Measurements from ENCODE around the gene MAGI1.
"Not testable (repeated sequence)": the region's sequence is repeated elsewhere in the genome, so short reads cannot be mapped to it uniquely, and the experiment has no call there.

MAGI1 gene

DNA sequence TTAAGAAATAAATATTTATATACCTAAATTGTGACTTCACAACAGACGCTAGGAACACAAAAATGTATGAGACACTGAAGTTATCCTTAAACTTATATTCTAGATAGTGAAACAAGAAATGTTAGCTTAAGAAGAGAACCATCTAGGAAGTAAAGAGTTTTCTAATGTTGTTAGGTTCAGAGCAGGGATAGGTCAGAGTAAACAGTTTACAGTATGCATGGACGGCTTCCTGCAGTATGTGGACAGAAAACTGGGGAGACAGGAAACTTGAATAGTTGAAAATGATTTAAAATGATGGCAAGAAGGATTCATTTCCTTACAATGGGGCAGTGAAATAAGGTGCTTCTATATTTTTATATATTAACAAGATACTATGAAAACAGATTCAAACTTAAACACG is 449.8 kb downstream of the MAGI1 start:
- DNase-seq (ENCODE audit: low spot score) = no peak

DNA sequence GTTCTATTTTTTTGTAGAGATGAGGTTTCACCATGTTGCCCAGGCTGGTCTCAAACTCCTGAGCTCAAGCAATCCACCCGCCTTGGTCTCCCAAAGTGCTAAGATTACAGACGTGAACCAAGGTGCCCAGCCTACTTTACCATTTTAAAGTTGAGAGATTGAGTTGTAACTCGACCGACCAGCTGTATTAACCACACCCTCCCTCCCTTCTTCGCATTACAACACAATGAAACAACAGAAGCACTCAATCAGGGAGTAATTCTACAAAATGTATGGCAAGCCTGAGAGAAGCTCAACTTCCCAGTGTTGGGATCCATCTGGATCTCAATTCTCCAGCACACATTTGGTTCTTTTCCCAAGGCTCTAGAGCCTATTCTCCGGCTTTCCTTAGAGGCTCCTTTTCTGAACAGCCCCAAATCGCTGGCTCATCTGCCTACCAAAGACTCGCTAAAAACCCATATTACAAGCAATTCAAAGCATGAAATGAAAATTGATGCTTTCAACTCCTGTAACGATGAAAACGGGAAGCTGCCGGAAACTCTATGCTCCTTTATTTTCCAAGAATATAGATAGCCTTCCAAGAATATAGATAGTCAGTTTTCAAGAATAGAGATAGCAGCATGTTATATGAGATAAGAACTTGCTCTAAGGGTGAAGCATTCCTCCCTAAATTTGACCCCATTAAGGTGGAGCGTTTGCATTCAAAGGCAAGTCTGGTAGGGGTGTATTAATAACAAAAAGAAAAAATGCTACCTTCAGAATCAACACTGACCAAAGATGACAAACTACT is 450.9 kb downstream of the MAGI1 start:
- DNase-seq (ENCODE audit: low spot score) = no peak

DNA sequence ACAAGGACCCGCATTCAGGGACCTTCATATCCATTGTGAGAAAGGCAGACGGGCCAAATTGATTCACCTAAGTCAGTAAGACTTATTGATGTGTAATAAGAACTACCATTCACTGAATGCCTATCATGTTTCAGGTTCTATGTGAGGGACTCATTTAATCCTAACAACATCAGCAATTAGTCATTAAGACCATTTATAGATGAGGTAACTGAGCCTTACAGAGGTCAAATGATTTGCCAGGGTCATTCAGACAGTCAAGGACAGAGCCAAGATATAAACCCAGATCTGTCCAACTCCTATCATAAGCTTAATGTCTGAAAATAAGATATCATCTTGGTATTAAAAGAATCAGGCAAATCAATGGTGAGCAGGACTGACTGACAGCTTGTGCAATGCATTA is 453.8 kb downstream of the MAGI1 start:
- no peak for DNase-seq (ENCODE audit: low spot score)

DNA sequence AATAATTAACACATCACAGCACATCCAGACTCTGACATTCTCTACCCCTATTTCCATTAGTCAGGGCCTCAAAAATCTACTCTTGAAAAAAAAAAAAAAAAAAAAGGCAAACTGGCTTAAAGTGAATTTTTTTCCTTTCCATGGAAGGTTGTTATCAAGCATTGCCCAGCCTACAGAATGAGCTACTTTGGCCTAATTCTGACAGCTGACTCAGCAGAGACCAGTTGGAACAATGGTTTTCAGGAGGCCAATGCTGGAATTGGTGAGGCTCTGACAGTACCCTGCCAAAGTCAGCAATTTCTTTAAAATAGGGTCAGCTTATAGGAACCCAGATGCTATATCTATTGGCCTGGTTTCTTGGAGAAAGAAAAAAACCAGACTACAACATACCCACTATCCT is 454.7 kb downstream of the MAGI1 start:
- DNase-seq (ENCODE audit: low spot score) = no peak

DNA sequence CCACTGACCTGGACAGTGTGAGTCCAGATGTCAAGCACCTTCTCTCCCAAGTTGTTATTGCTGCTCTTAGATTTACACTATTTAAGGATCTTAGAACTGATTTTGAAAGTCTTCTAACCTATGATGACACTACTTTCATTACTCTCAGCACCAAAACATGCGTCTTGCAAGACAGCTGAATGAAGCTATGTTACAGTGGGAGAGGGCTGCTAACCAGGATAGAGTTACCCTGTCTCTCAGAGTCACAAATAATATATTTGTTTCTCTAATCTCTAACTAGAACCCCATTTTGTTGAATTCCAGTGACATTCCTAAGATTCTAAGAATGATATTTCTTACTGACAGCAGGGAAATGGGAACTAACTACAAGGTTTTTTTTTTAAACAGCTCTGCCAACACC is 455.5 kb downstream of the MAGI1 start:
- no peak for DNase-seq (ENCODE audit: low spot score)

DNA sequence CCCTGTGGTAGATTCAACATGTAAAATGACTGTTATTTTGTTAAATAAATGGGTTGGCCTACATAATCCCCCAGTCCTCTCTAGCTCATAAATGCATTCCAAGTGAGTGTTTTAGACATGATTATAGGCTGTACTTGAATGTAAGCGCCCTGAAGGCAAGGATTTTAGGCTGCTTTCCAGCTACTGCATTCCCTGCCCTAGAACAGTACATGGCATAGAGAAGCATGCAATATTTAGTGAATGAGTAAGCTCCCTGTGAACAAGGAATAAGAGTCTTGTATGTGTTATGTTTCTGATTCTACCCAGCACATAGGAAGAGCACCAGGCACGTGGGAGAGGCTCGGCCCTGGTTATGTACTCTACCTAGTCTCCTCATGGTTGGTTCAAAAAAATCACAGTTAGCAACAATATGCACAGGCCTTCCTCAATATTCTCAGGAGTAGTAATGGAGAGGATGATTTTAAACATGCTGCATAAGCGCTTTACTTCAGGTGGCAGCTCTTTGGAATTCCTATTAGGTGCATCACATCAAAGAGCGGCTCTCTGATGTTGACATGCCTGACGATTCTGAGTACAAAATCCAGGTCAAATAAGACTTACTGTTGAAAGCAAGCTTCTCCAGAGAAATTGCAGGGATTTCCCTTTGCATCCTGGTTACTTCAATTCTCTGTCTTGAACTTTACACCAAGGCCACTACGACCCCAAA is 456.6 kb downstream of the MAGI1 start:
- no peak for DNase-seq (ENCODE audit: low spot score)

DNA sequence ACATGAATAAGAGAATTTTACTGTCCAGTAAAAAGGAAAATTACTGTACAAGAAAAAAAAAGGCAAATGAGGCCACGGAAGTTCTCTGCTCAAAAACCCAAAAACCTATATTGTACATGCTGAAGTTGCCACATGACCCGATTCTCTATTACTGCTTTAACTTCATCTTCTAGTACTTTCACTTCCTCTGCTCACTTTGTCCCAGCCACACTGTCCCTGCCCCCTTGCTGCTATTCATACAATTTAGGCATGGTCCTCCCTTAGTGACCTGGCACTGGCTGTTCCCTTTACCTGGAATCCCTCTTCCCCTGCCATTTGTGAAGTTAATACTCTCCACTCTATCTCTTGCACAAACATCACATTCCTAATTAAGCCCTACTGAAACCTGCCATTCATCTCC is 457.4 kb downstream of the MAGI1 start:
- no peak for DNase-seq (ENCODE audit: low spot score)

DNA sequence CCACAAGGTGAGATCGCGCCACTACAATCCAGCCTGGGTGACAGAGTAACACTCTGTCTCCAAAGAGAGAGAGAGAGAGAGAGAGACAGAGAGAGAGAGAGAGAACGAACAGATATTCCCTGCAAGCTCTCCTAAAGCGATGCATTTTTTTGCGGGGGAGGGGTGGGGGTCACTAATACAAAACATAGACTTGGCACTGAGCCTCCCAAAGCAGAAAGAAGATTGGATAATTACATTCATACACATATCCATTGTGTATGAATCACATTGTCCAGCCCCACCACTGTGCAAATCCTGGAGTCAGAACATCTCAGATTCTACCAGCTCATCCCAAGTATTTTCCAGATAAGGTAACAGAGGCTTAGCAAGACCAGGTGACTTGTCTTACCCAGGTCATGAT is 459.9 kb downstream of the MAGI1 start:
- DNase-seq (ENCODE audit: low spot score) = no peak

DNA sequence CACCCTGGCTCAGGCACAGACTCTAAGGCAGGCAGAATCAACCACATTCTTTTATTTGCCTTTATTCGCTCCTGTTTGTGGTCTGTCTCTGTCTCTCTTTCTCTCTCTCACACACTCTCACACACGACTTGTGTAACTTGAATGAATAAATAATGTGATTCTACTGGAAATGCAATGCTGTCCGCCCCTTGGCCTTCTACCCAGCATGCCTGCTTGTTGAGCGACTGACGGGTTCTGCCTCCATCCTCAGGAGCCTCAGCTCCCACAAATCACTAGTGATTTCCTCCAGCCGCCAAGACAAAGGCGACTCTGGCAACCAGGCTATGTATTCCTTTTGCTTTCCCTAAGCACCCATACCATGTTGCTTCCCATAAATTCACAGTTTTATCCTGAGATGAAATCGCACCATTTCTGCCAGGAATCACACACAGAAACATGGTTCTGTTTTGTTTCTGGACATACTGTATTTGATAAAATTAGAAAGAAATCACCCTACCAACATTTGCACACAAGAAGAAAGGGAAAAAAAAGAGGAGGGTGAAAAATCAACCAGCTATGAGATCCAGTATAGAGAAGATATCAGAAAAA is 460.8 kb downstream of the MAGI1 start:
- no peak for DNase-seq (ENCODE audit: low spot score)

DNA sequence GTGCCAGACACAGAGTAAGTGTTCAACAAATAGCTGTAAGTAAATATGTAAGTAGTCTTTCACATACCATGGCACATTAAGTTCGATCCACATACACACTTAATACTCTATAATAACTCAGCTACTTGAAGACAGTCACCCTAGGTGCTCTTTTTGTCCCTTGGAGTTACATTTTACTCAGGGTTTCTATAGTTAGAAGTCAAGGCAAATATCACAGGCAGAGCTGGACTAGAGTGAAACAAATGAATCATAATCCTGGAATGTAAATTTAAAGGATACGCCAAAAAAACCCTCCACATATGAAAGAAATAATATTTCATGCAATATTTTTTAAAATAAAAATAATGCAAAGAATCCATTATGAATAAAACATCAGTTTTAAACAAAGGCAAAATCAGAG is 461.8 kb downstream of the MAGI1 start:
- no peak for DNase-seq (ENCODE audit: low spot score)

DNA sequence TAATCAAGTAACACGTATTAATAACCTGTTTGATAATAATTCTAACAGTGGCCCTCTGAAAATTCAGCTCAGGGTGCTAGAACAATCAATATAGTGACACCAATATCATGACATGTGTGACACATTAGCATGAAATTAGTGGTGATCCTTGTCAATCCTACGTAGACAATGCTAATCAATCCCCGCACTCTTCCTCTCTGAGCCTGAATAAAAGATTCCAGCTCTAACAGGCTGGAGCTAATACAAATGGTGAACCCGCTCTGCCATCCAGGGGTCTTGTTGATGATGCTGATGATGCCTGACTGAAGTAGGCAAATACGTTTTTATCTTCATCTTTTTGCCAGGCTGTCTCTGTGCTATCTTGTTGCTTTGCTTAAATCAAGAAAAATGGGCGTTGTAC is 462.5 kb downstream of the MAGI1 start:
- no peak for DNase-seq (ENCODE audit: low spot score)

DNA sequence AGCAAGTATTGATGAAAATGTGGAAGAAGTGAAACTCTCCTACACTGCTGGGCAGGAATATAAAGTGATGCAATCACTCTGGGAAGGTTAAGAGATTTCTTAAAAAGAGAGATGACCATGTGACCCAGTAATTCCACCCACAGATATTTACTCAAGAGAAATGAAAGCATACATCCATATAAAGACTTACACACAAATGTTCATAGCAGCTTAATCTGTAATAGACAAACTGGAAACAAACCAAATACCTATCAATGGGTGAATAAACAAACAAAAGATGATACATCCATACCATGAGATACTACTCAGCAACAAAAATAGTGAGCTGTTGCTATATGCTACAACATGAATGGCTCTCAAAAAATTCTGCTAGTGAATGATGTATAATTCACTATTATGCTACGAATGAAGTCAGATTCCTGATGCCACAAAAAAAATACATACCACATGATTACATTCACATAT is 463.3 kb downstream of the MAGI1 start:
- peak; percentile 1 for DNase-seq (ENCODE audit: low spot score)

DNA sequence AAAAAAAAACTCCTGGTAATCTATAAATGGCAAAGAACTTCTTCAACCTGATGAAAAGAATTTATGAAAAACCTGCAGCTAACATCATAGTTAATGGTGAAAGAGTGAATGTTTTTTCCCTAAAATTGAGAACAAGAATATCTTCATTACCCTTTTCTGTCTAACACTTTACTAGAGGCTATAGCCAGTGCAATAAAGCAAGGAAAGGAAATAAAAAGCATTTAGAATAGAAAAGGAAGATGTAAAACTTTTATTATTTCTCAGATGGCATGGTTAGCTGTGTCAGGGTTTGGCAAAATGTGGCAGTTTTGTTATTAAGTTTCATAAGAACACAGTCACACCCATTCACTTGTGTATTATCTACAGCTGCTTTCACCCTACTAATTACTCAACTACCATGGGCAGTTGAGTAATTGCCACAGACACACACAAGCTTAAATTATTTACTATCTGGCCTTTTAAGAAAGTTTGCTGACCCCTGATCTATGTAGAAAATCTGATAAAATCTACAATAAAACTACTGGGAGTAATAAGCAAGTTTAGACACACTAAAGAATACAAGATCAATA is 465.1 kb downstream of the MAGI1 start:
- no peak for DNase-seq (ENCODE audit: low spot score)

DNA sequence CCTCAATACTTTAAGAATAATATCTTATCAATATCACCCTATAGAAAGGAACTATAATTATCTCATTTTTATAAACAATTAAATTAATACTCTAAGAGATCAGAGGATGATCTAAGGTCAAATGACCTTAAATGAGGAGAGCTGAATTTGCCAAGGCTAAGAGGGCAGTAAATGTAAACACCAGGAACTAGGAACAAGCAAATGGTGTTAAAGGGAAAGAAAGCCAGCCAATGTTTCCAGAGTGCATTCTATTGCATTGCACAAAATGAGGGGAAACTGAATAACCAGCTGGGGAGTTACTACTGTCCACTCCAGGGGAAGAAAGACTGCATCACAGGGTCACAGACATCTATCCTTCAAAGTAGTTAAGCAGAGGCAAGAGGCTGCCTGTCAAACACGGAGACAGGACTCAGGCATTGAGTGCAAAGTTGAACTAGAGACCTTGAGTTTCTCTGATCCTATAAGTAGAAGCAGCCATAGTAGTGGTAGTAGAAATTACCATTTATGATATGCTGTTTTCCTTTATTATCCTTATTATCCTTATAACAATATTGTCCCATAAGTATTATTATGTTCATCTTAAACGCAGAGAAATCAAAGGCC is 466.4 kb downstream of the MAGI1 start:
- DNase-seq (ENCODE audit: low spot score) = no peak

DNA sequence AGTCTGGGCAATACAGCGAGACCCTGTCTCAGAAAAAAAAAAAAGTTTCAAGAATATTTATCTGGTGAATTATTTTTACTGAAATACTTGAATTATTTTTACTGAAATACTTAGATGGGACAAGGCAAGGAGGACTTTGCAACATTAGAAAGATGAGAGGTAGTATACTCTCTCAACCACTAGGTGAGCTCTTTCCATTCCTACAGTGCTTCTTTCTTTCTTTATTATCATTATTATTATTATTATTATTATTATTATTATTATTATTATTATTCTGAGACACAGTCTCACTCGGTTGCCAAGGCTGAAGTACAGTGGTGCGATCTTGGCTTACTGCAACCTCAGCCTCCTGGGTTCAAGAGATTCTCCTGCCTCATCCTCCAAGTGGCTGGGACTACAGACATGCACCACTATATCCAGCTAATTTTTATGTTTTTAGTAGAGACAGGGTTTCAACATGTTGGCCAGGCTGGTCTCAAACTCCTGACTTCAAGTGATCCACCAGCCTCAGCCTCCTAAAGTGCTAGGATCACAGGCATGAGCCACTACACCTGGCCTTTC is 468.8 kb downstream of the MAGI1 start:
- no peak for DNase-seq (ENCODE audit: low spot score)

DNA sequence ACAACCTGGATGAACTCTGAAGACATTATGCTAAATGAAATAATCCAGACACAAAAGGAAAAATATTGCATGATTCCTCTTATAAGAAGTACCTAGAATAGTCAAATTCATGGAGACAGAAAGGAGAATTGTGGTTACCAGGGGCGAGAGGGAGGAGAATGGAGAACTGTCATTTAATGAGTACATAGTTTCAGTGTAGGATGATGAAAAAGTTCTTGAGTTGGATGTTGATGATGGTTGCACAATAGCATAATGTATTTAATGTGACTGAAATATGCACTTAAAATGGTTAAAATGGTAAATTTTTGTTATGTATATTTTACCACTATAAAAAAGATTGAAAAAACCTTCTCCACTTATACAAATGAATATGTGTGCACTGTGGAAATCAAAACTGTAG is 469.6 kb downstream of the MAGI1 start:
- DNase-seq (ENCODE audit: low spot score) = no peak

DNA sequence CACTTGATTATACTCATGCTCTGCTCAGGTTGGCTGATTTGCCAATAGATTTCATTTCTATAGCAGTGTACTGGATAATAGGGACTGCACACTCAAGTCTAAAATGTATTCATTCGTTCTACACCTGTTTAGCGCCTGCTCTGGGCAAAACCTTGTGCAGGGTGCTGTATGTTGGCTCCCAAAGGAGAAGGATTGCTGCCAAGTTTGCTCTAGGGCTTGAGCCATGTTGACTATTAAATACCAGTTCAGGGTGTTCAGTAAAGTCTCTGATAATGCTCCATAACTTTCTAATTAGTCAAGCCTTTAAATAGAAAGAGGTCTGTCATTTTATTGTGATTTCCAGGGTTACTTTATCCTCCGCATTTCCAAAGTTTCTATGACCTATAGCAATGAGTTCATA is 470.2 kb downstream of the MAGI1 start:
- DNase-seq (ENCODE audit: low spot score) = no peak

DNA sequence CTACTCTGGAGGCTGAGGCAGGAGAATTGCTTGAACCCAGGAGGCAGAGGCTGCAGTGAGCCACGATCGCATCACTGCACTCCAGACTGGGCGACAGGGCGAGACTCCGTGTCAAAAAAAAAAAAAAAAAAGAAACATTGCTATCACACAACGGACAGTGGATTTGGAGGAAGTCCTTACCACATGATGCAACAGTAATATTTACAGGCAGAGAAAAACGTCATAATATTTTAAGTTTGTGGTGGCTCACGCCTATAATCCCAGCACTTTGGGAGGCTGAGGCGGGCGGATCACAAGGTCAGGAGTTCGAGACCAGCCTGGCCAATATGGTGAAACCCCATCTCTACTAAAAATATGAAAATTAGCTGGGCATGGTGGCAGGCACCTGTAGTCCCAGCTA is 473.0 kb downstream of the MAGI1 start:
- not testable (repeated sequence) for DNase-seq (ENCODE audit: low spot score)

DNA sequence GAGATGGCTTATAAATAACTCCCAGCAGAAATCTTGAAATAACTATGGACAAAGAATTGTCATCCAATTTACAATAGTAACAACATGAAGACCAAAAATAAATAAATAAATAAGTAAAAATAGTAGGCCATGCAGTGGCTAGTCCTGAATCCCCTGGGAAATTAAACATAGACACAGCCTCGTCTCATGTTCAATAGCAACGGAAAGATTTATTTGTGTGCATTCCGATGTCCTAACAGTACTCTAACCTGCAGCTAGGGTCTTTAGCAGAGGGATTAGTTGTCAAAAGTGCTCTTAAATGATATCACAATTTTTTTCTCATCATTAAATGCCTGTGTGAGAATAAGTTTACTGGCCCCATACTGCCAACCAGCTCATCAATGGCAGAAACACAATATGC is 474.2 kb downstream of the MAGI1 start:
- no peak for DNase-seq (ENCODE audit: low spot score)

DNA sequence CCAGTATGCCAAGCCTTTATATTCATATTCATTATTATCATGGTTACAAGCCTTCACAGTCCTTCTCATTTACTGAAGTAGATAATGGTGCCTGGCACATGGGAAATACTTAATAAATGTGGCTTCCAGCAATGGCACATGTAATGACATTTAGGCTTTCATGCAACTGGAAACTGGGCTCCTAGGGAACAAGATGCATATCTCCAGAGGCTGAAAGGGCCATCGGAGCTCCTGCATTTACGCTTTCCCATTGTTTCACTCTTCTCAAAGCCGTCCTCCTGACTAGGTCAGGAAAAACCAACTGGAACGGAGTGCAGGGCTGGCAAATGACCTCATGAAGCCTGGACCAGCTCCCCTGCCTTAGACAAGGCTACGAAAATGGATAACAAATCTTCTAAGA is 474.9 kb downstream of the MAGI1 start:
- DNase-seq (ENCODE audit: low spot score) = no peak

DNA sequence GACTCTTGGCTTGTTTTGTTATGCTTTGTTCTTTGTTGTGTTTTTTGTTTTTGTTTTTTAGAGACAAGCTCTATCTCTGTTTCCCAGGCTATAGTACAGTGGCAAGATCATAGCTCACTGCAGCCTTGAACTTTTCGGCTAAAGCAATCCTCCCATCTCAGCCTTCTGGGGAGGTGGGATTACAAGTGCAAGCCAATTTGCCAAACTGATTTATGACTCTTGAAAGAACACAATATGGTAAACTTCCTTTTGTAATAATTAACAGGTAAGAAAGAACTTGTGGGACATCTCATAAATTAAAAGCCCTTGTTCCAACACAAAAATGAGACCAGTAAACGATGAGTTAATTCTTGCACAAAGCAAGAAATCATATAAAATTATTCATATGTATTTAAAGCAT is 476.3 kb downstream of the MAGI1 start:
- no peak for DNase-seq (ENCODE audit: low spot score)

DNA sequence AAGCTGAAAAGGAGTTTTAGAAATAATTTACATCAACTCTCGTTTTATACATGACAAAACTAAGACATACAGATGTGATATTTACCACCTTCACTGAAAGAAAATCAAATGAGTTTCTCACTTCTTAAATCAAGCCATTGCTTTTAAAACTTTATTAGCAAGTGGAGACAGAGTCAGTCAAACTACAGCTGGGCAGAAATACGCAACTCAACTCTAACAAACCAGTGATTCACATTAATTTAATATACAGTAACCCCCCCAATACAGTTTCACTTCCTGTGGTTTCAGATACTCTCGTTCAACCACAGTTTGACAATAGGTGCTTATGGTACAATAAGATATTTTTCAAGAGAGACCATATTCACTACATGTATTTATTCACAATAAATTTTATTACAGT is 477.1 kb downstream of the MAGI1 start:
- no peak for DNase-seq (ENCODE audit: low spot score)

All from kidney capillary endothelial cell (primary cell).